RWPE1 (cell line): ENCODE measurements around the gene SGF29.
"Not testable (repeated sequence)": the region's sequence is repeated elsewhere in the genome, so short reads cannot be mapped to it uniquely, and the experiment has no call there.

Experiments
- CTCF ChIA-PET: fragments of 350-600 bp; sonication (Branson Sonifier 250); formaldehyde crosslinking; extraction: SDS; loops from one replicate; lab custom pipeline; 2021; lab: Yijun Ruan, JAX
- POLR2A ChIA-PET: fragments of 400-600 bp; formaldehyde crosslinking; extraction: SDS; loops from one replicate; lab custom pipeline; 2020; ENCODE audit warnings: antibody characterized with exemption; ENCODE audit not compliant: low non-redundant PET; lab: Yijun Ruan, JAX
- DNase-seq: peaks from one replicate; pipeline ENCODE4 v3.0.0; 2012; ENCODE audit warnings: low spot score
- H3K27ac ChIP-seq: fragments of 450-650 bp; 2 replicates; pipeline ENCODE4 v1.5.1; 2017
- TF ChIP-seq, protein P1 (sequence below): fragments of 450-650 bp; conservative IDR thresholded peaks from 2 replicates; pipeline ENCODE4 v1.5.1; 2017; ENCODE audit warnings: low read depth, mild to moderate bottlenecking

Gene SGF29

DNA sequence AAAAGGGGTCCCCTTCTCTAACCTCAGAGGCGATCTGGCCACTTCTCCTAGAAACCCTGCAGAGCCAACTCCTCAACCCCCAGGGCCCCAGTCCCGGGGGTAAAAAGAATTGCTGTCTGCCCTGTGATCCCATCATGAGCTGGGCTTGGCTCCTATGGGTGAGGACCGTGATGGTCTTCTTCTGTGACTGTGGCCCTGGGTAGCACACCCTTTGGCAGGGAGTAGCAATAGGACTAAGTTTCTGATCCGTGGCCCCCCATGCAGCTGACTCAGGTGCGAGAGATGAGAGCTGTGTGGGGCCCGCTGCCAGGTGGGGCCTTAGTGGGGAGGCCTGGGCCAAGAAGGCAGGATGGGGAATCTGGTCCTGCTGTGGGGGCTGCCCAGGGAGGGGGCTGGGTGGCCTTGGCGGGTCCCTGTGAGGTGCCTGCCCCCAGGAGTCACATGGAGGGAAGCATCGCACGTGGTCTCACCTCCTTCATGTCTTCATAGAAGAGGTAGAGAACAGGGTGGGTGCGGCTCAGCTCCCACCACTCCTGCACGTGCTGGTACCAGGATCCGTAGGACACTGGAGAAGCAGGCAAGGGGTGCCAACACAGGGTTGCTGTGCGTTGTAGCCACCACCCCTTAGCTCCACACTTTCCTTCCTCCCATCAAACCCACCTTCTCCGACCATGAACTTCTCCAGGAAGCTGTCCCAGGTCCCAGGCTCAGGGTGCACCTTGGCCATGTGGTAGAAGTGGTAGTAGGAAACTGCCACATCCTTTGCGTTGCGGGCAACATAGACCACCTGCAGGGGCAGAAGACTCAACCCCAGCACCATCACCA is 52.8 kb downstream of the SGF29 start:
- TF ChIP-seq, protein P1, sequence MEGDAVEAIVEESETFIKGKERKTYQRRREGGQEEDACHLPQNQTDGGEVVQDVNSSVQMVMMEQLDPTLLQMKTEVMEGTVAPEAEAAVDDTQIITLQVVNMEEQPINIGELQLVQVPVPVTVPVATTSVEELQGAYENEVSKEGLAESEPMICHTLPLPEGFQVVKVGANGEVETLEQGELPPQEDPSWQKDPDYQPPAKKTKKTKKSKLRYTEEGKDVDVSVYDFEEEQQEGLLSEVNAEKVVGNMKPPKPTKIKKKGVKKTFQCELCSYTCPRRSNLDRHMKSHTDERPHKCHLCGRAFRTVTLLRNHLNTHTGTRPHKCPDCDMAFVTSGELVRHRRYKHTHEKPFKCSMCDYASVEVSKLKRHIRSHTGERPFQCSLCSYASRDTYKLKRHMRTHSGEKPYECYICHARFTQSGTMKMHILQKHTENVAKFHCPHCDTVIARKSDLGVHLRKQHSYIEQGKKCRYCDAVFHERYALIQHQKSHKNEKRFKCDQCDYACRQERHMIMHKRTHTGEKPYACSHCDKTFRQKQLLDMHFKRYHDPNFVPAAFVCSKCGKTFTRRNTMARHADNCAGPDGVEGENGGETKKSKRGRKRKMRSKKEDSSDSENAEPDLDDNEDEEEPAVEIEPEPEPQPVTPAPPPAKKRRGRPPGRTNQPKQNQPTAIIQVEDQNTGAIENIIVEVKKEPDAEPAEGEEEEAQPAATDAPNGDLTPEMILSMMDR: no peak
- DNase-seq: no peak
- ChIA-PET CTCF (no interaction called here), POLR2A (no interaction called here)
- no peak overlapping the region for H3K27ac ChIP-seq

DNA sequence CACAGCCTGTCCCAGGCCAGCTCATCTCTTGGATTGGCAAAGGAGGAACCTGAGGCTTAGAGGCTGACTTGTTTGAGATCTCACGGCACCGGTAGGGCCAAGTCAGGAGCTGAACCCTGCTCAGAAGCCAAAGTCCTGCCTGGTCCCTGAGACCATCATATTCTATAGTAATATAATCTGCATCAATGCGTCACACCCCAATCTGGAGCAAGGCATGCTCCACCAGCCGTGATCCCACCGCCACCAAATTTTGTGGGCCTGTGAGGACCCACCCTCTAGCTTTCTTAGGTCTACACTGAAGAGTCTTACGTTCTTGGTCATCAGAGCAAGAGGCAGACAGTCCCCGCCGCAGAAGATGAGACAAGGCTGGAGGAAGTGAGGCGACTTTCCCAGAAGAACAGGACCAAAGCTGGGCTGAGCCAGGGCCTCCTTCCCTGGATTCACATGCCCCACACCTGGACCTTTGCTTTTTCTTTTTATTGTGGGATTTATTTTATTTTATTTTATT is 53.5 kb downstream of the SGF29 start:
- ChIA-PET CTCF (no interaction called here), POLR2A (no interaction called here)
- TF ChIP-seq, protein P1: no peak
- H3K27ac ChIP-seq: no peak overlapping the region
- DNase-seq: no peak

DNA sequence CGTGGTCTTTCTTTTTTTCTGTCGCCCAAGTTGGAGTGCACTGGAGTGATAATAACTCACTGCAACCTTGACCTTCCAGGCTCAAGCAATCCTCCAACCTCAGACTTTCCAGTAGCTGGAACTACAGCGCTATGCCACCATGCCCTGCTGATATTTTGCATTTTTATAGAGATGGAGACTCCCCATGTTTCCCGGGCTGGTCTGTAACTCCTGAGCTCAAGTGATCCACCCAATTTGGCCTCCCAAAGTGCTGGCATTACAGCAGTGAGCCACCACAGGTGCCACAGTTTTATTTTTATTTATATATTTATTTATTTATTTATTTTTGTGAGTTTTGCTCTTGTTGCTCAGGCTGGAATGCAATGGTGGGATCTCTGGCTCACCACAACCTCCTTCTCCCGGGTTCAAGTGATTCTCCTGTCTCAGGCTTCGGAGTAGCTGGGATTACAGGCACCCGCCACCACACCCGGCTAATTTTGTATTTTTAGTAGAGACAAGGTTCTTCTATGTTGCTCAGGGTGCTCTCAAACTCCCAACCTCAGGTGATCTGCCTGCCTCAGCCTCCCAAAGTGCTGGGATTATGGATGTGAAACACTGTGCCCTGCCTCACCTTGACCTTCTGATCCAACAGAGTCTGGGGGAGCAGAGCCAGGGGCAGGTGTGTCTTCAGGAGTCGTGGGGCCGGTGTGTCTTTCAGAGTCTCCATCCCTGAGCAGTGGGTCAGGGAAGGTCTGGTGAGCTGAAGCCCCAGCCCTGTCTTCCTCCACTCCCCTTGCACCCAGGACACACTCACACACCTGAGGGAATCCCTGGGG is 54.2 kb downstream of the SGF29 start:
- DNase-seq, POLR2A ChIA-PET, CTCF ChIA-PET, H3K27ac ChIP-seq: not testable (repeated sequence)

DNA sequence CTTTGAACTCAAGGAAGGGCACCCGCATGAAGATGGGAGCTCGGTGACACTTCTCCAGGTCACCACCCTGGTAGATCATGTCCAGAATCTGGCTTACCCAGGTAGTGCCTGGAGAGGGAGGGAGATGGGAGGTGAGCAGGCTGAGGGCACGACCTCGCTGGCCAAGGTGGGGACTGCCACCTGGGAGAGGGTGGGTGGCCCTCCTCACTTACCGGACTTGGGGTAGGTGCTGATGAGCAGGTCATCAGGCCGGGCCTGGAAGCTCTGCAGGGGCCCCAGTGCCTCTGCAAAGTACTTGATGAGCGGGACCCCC is 54.7 kb downstream of the SGF29 start:
- CTCF ChIA-PET, DNase-seq, H3K27ac ChIP-seq, POLR2A ChIA-PET: not testable (repeated sequence)

DNA sequence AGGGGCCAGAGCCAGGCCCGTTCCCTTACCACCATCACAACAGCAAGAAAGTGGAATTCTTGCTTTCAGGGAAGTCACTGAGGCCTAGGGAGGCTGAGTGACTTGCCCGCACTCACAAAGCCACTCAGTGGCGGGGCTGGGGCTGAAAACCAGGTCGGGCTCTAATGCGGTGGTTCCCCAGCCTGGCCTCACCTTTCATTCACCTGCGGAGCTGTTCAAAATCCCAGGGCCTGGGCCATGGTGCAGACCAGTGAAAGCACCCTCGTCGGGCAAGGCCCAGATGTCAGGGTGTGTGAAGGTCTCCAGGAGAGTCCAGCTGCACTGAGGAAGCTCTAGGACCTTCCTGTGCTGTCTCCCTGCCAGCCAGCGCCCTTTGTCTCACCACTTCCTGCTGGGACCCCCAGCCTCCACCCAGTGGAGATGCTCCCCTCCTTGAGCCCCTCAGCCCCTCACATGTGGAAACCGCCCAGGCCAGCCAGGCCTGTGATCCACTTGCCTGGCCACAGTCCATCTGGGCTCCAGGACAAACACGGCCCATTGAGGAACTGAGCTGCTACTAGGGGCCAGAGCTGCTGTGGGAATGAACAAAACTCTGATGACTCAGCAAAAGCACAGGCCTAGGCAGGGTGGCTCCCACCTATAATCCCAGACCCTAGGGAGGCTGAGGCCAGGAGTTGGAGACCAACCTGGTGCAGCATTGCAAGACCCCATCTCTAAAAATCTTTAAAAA is 55.3 kb downstream of the SGF29 start:
- H3K27ac ChIP-seq: peak overlapping the region; percentile 31
- POLR2A ChIA-PET, DNase-seq, CTCF ChIA-PET: not testable (repeated sequence)

DNA sequence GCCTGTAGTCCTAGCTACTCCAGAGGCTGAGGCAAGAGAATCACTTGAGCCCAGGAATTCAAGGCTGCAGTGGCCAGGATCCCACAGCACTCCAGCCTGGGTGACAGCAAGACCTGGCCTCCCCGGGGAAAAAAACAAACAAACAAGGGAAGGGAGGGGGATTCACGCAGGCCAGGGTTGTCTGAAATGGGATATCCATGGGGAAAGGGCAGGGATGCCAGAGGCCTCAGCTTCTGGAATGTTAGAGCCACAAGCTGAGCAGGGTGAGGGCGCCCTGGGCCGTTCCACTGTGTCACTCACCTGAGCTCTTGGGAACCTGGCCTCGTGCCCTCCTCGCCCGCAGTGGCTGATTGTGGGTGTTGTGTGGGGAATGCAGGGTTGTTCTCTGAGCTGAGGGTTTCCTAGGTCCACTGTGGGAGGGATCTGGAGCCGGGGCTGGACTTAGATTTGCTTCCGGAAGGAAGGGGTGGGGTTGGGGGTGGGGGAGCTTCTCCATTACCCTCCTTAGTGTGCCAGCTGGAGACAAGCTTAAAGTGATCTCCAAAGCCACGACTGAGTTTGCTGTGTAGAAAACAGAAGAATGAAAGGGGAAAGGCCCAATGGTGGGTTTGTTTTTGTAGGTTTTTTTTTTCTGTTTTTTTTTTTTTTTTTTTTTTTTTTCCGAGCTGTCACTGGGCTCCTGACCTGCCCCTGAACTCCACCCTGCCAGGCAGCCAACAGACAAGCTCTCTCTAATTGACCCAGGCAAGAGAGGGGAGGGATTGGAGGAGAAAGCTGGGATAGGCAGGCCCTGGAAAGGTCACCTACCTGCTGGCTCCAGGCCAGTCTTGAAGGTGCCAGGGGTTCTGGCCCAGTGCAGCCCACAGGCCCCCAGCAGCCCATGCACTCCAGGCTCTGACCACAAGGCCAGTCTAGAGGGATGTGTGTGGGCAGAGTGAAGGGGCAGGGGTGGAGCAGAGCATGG is 56.2 kb downstream of the SGF29 start, which contains the start of gene SULT1A1:
Gene SULT1A1, minus strand, starts transcription at position 414 of the 964 bp plus-strand sequence. CDS start 1,189 bp downstream, outside the sequence.
- POLR2A ChIA-PET: no interaction called here

More for the DNA sequence above, 56.2 kb downstream of the SGF29 start, which contains the start of gene SULT1A1:
- no peak for DNase-seq
- H3K27ac ChIP-seq: peak within 1 kb of the TSS; percentile 31
- TF ChIP-seq, protein P1: no peak
- CTCF ChIA-PET: interaction anchor here (0.6 kb wide), 1 partner anchor 42 kb away, joined by 3 read pairs; no protein-coding TSS in a partner anchor
